AG04450 (cell line): Measurements from ENCODE around the gene NINJ2. TPM values are rescaled to one million over a fixed set of nuclear protein-coding genes. Genes with fewer than 3 reads are reported as not detected.

Experiments
- CTCF ChIA-PET: fragments of 300-600, 350-600 bp; formaldehyde crosslinking; extraction: SDS; loops from one replicate; lab custom pipeline; 2022; ENCODE audit warnings: antibody characterized with exemption, inconsistent platforms; lab: Charles Lee
- POLR2A ChIA-PET: fragments of 350-600 bp; formaldehyde crosslinking; extraction: SDS; loops from one replicate; lab custom pipeline; 2021; ENCODE audit warnings: antibody characterized with exemption, inconsistent platforms; lab: Yijun Ruan, JAX
- DNase-seq: peaks from one replicate; pipeline ENCODE4 v3.0.0-alpha.2; 2011; ENCODE audit warnings: low read depth, low spot score
- H3K27ac ChIP-seq: one replicate; pipeline ENCODE4 v1.5.1; 2012; ENCODE audit warnings: low read depth, low read length, control low read depth
- H3K27me3 ChIP-seq: one replicate; pipeline ENCODE4 v1.6.0; 2012; ENCODE audit warnings: low read length; ENCODE audit not compliant: control insufficient read depth, insufficient read depth
- H3K4me3 ChIP-seq: 2 replicates; pipeline ENCODE4 v1.5.1; 2011; ENCODE audit warnings: mild to moderate bottlenecking, low read depth, low read length, control low read depth
- H3K9me3 ChIP-seq: 2 replicates; pipeline ENCODE4 v1.5.1; 2012; ENCODE audit warnings: low read length; ENCODE audit not compliant: control insufficient read depth, insufficient read depth
- polyA plus RNA-seq: library from polyadenylated mRNA; depleted of rRNA; stranded (reverse); fragments of >200 nt; gene quantifications from 2 replicates; pipeline ENCODE4 v1.2.3, GENCODE V29; 2011
- TF ChIP-seq, protein P1 (sequence below): IDR thresholded peaks from 2 replicates; pipeline ENCODE4 v1.5.1; 2011; ENCODE audit warnings: low read depth, low read length, control low read depth, inconsistent platforms

NINJ2 gene
- polyA plus RNA-seq, 1 experiment: not detected

DNA sequence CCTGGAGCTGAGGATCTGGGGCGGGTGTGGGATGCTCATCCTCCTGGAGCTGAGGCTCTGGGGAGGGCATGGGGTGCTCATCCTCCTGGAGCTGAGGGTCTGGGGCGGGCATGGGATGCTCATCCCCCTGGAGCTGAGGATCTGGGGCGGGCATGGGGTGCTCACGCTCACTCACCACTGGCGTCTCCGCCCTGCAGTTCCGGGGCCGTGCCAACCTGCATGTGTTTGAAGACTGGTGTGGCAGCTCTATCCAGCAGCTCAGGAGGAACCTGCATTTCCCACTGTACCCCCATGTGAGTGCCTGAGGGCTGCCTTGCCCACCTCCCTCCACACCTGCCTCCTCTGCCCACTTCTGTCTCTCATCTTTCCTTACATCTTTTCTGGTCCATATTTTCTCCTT lies 119.1 kb downstream of the NINJ2 start:
- peaks cover 26% of the 10 kb centered on the region for H3K27me3 ChIP-seq
- TF ChIP-seq, protein P1, sequence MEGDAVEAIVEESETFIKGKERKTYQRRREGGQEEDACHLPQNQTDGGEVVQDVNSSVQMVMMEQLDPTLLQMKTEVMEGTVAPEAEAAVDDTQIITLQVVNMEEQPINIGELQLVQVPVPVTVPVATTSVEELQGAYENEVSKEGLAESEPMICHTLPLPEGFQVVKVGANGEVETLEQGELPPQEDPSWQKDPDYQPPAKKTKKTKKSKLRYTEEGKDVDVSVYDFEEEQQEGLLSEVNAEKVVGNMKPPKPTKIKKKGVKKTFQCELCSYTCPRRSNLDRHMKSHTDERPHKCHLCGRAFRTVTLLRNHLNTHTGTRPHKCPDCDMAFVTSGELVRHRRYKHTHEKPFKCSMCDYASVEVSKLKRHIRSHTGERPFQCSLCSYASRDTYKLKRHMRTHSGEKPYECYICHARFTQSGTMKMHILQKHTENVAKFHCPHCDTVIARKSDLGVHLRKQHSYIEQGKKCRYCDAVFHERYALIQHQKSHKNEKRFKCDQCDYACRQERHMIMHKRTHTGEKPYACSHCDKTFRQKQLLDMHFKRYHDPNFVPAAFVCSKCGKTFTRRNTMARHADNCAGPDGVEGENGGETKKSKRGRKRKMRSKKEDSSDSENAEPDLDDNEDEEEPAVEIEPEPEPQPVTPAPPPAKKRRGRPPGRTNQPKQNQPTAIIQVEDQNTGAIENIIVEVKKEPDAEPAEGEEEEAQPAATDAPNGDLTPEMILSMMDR: no peak
- H3K9me3 ChIP-seq: no peaks in the 10 kb centered on the region; the same call in 1 of the 2 replicates
- ChIA-PET CTCF (interaction anchor here (1.0 to 2.3 kb wide), 3 partner anchors 99 to 142 kb away, joined by 3 to 27 read pairs (median 4); no protein-coding TSS in a partner anchor), POLR2A (no interaction called here)
- H3K27ac ChIP-seq: no peak overlapping the region
- no peak for DNase-seq
- H3K4me3 ChIP-seq: no peak overlapping the region

DNA sequence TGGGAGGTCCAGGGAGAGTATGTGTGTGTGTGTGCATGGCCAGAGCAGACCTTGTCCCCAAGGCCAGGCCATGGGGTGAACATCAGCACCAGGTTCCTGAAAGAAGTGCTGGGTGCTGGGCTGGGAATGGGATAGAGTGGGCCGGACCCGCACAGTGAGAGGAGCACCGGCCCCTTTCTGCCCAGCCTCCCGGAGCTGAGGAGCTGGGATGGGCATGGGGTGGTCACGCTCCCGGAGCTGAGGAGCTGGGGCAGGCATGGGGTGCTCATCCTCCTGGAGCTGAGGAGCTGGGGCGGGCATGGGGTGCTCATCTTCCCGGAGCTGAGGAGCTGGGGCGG lies 120.2 kb downstream of the NINJ2 start:
- CTCF ChIA-PET: interaction anchor here (1.0 to 1.4 kb wide), 2 partner anchors 98 to 101 kb away, joined by 3 to 7 read pairs; no protein-coding TSS in a partner anchor

DNA sequence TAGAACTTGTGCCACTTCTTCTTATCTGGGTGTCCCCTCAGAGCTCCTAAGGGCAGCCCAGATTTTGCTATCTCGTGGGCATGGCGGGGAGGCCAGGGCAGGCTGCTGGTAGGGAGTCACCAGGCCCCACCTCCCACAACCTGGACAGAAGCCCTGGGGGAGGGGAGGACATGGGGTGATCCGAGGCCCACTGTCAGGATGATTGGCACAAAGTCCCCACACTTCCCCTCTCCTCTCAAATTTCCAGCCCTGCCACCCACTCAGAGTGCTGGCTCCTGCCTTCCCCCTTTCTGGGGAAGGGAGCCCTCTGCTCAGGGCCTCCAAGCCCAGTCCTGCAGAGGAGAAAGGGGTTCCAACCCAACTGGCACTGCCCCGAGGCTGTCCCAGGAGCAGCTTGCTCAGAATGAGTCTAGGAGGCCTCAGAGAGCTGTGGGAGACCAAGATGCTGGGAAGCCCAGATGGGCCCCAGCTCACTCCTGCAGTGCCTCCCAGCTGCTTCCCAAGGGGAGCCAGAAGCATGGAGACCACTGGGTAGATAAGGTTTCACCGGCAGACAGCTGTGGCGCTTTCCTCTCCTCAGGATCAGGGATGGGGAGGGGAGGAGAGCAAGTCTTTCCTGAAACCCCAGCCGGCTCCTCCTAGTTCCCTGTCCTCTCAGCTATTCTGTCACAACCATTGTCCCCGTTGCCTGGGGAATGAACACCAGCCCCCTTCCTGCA lies 120.7 kb downstream of the NINJ2 start:
- ChIA-PET POLR2A (no interaction called here), CTCF (interaction anchor here (1.4 kb wide), 1 partner anchor 101 kb away, joined by 7 read pairs; no protein-coding TSS in a partner anchor)
- Histone ChIP-seq H3K27ac (no peak overlapping the region), H3K4me3 (no peak overlapping the region), H3K27me3 (peaks cover 19% of the 10 kb centered on the region), H3K9me3 (no peaks in the 10 kb centered on the region; the same call in 1 of the 2 replicates)
- TF ChIP-seq, protein P1: no peak
- DNase-seq: no peak

More for the DNA sequence above, 120.2 kb downstream of the NINJ2 start:
- DNase-seq: no peak
- Histone ChIP-seq H3K27me3 (peaks cover 23% of the 10 kb centered on the region), H3K27ac (no peak overlapping the region), H3K9me3 (no peaks in the 10 kb centered on the region; the same call in 1 of the 2 replicates), H3K4me3 (no peak overlapping the region)
- TF ChIP-seq, protein P1: no peak
- POLR2A ChIA-PET: no interaction called here

DNA sequence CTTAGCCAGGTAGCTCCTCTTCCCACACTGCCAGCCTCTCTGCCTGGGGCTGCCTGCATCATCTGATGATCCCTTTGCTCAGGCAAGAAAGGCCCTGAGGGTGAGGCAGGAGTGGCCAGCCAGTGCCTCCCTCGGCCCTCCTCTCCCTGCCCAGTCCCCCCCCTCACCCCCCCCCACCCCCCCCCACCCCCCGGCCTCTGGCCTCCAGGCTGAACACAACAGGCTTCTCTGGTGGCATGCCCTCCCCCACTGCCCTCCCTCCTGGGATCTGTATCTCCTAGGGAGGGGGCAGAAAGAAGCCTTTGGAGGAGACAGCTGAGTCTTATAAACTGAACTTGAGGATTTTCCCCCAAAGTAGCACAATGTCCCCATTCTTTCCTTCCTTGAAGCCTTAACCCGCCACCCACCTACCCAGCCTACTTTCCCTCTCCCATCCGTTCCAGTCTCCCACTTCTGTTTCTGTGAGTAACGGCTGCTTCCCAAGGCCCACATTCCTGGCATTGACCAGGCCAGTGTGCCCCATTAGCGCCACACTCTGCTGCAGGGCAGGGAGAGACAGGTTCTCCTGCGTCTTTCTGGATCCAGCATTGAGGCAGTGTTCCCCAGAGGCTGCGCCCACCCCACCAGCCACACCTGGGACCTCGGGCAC lies 121.4 kb downstream of the NINJ2 start:
- H3K9me3 ChIP-seq: no peaks in the 10 kb centered on the region; the same call in 1 of the 2 replicates
- ChIA-PET CTCF (interaction anchor here (1.4 to 6.3 kb wide), 2 partner anchors 99 to 100 kb away, joined by 7 to 36 read pairs; no protein-coding TSS in a partner anchor), POLR2A (no interaction called here)
- no peak overlapping the region for H3K4me3 ChIP-seq
- no peak overlapping the region for H3K27ac ChIP-seq
- TF ChIP-seq, protein P1: no peak
- peaks cover 19% of the 10 kb centered on the region for H3K27me3 ChIP-seq
- DNase-seq: no peak
